Measurements from ENCODE around the gene SCN5A. TPM values are rescaled to one million over a fixed set of nuclear protein-coding genes. Genes with fewer than 3 reads are reported as not detected.

Gene SCN5A
- polyA plus RNA-seq, 3 donors from 2014 or later: not detected

GRCh38 chr3:38524141-38524739 lies 125.2 kb downstream of the SCN5A start:
- peaks cover 17 to 49% (median 23%) of the 10 kb centered on the region in 3 donors for H3K36me3 Mint-ChIP-seq
- H3K4me3 Mint-ChIP-seq: no peak overlapping the region
- no peaks in the 10 kb centered on the region for H3K9me3 Mint-ChIP-seq

GRCh38 chr3:38522002-38522401 lies 127.5 kb downstream of the SCN5A start:
- Mint-ChIP-seq H3K4me1 (peaks cover 18 to 30% of the 10 kb centered on the region in 2 donors), H3K27me3 (ENCODE audit: low read depth in 3 of 3) (no peaks in the 10 kb centered on the region), H3K4me3 (no peak overlapping the region), H3K9me3 (no peaks in the 10 kb centered on the region), H3K36me3 (peaks cover 12 to 49% (median 18%) of the 10 kb centered on the region in 3 donors), H3K27ac (no peak overlapping the region)
- DNase-seq: no peak

More at GRCh38 chr3:38524141-38524739, 125.2 kb downstream of the SCN5A start:
- H3K4me1 Mint-ChIP-seq: peaks cover 13 to 22% of the 10 kb centered on the region in 2 donors
- no peak overlapping the region for H3K27ac Mint-ChIP-seq
- no peak for DNase-seq
- no peaks in the 10 kb centered on the region for H3K27me3 Mint-ChIP-seq (ENCODE audit: low read depth in 3 of 3)

GRCh38 chr3:38521391-38521987 lies 128.0 kb downstream of the SCN5A start:
- Mint-ChIP-seq H3K36me3 (peaks cover 15 to 49% (median 19%) of the 10 kb centered on the region in 3 donors), H3K27me3 (ENCODE audit: low read depth in 3 of 3) (no peaks in the 10 kb centered on the region), H3K27ac (no peak overlapping the region), H3K4me1 (peaks cover 18 to 30% of the 10 kb centered on the region in 2 donors), H3K4me3 (no peak overlapping the region), H3K9me3 (no peaks in the 10 kb centered on the region)
- peak; percentile 41 to 48 (median 46) for DNase-seq

- Mint-ChIP-seq H3K4me3 (peak overlapping the region; percentile 6 to 59 (median 47)), H3K27ac (peak overlapping the region; percentile 54 to 87 (median 76)), H3K4me1 (peaks cover 18 to 30% of the 10 kb centered on the region in 2 donors), H3K36me3 (peaks cover 15 to 37% (median 18%) of the 10 kb centered on the region in 3 donors), H3K9me3 (no peaks in the 10 kb centered on the region), H3K27me3 (ENCODE audit: low read depth in 3 of 3) (no peaks in the 10 kb centered on the region)
- DNase-seq: peak in 2 of 3 donors; percentile 5 to 10
Observed at GRCh38 chr3:38519651-38520050, 129.8 kb downstream of the SCN5A start.

GRCh38 chr3:38519000-38519399 lies 130.5 kb downstream of the SCN5A start:
- Mint-ChIP-seq H3K9me3 (no peaks in the 10 kb centered on the region), H3K27ac (peak overlapping the region in 5 of 6 donors; percentile 27 to 87 (median 53)), H3K4me1 (peaks cover 18 to 30% of the 10 kb centered on the region in 2 donors), H3K27me3 (ENCODE audit: low read depth in 3 of 3) (no peaks in the 10 kb centered on the region), H3K36me3 (peaks cover 13 to 36% (median 17%) of the 10 kb centered on the region in 3 donors), H3K4me3 (no peak overlapping the region)
- no peak for DNase-seq

GRCh38 chr3:38516669-38517068 lies 132.8 kb downstream of the SCN5A start:
- Mint-ChIP-seq H3K4me1 (peaks cover 18 to 29% of the 10 kb centered on the region in 2 donors), H3K27me3 (ENCODE audit: low read depth in 3 of 3) (no peaks in the 10 kb centered on the region), H3K4me3 (no peak overlapping the region), H3K27ac (no peak overlapping the region), H3K36me3 (peaks cover 18 to 25% (median 25%) of the 10 kb centered on the region in 3 donors), H3K9me3 (no peaks in the 10 kb centered on the region)
- no peak for DNase-seq

- no peaks in the 10 kb centered on the region for H3K27me3 Mint-ChIP-seq (ENCODE audit: low read depth in 3 of 3)
- no peaks in the 10 kb centered on the region for H3K9me3 Mint-ChIP-seq
- no peak overlapping the region for H3K27ac Mint-ChIP-seq
- DNase-seq: no peak
- H3K36me3 Mint-ChIP-seq: peaks cover 23 to 27% (median 25%) of the 10 kb centered on the region in 3 donors
- peaks cover 16 to 20% of the 10 kb centered on the region in 2 donors for H3K4me1 Mint-ChIP-seq
- no peak overlapping the region for H3K4me3 Mint-ChIP-seq
Observed at GRCh38 chr3:38515367-38515766, 134.1 kb downstream of the SCN5A start.

- H3K4me3 Mint-ChIP-seq: no peak overlapping the region
- no peaks in the 10 kb centered on the region for H3K27me3 Mint-ChIP-seq (ENCODE audit: low read depth in 3 of 3)
- no peak for DNase-seq
- no peak overlapping the region for H3K27ac Mint-ChIP-seq
- H3K4me1 Mint-ChIP-seq: no peaks in the 10 kb centered on the region
- H3K36me3 Mint-ChIP-seq: peaks cover 32 to 41% (median 34%) of the 10 kb centered on the region in 3 donors
- no peaks in the 10 kb centered on the region for H3K9me3 Mint-ChIP-seq
Observed at GRCh38 chr3:38511546-38511945, 137.9 kb downstream of the SCN5A start.

- Mint-ChIP-seq H3K9me3 (no peaks in the 10 kb centered on the region), H3K4me3 (no peak overlapping the region), H3K27ac (peak overlapping the region in 2 of 6 donors; percentile 7 to 41), H3K27me3 (ENCODE audit: low read depth in 3 of 3) (no peaks in the 10 kb centered on the region), H3K4me1 (no peaks in the 10 kb centered on the region), H3K36me3 (peaks cover 29 to 42% (median 32%) of the 10 kb centered on the region in 3 donors)
- no peak for DNase-seq
Observed at GRCh38 chr3:38510631-38511030, 138.9 kb downstream of the SCN5A start.

GRCh38 chr3:38509732-38510131 lies 139.8 kb downstream of the SCN5A start:
- H3K27me3 Mint-ChIP-seq (ENCODE audit: low read depth in 3 of 3): no peaks in the 10 kb centered on the region
- DNase-seq: no peak
- H3K27ac Mint-ChIP-seq: no peak overlapping the region
- H3K4me1 Mint-ChIP-seq: no peaks in the 10 kb centered on the region
- no peaks in the 10 kb centered on the region for H3K9me3 Mint-ChIP-seq
- H3K4me3 Mint-ChIP-seq: no peak overlapping the region
- peaks cover 32 to 40% (median 34%) of the 10 kb centered on the region in 3 donors for H3K36me3 Mint-ChIP-seq

GRCh38 chr3:38507120-38507519 lies 142.4 kb downstream of the SCN5A start:
- Mint-ChIP-seq H3K9me3 (no peaks in the 10 kb centered on the region), H3K36me3 (peaks cover 24 to 43% (median 34%) of the 10 kb centered on the region in 3 donors), H3K27me3 (ENCODE audit: low read depth in 3 of 3) (no peaks in the 10 kb centered on the region), H3K4me1 (no peaks in the 10 kb centered on the region), H3K27ac (no peak overlapping the region), H3K4me3 (no peak overlapping the region)
- no peak for DNase-seq

GRCh38 chr3:38500688-38501417 lies 148.6 kb downstream of the SCN5A start:
- H3K9me3 Mint-ChIP-seq: no peaks in the 10 kb centered on the region
- no peak overlapping the region for H3K27ac Mint-ChIP-seq

More at GRCh38 chr3:38500688-38501417, 148.6 kb downstream of the SCN5A start:
- Mint-ChIP-seq H3K36me3 (peaks cover 9 to 29% (median 12%) of the 10 kb centered on the region in 3 donors), H3K4me1 (peaks cover 17 to 36% of the 10 kb centered on the region in 2 donors), H3K27me3 (ENCODE audit: low read depth in 3 of 3) (peaks cover 0 to 6% (median 6%) of the 10 kb centered on the region in 3 donors), H3K4me3 (no peak overlapping the region)
- DNase-seq: no peak

Data from immature natural killer cell (primary cell).